ENCODE data around the gene ARRB2. TPM values are rescaled to one million over a fixed set of nuclear protein-coding genes. Genes with fewer than 3 reads are reported as not detected.

ARRB2 gene
- total and polyA plus RNA-seq, 2 of the 8 experiments (the other 6 are each of a cell fraction or from before 2014, with no cell fraction given): 72.4 to 101 TPM

GRCh38 chr17:4696437-4696805 lies 14.0 kb upstream of the ARRB2 start:
- no peak overlapping the region for H3K4me2 ChIP-seq (ENCODE audit: insufficient read depth in 1 of 2, low read depth in 2 of 2, low read length in 2 of 2)
- no peak overlapping the region for H3K4ac ChIP-seq (replicated peaks; ENCODE audit: insufficient read length, low read depth, low read length)
- no peak overlapping the region for H2BK120ac ChIP-seq (replicated peaks; ENCODE audit: low read depth, low read length)
- H2BK20ac ChIP-seq (ENCODE audit: low read length): no peak overlapping the region
- peaks cover 3 to 9% (median 5%) of the 10 kb centered on the region in 4 experiments for H3K36me3 ChIP-seq (ENCODE audit: control insufficient read depth in 2 of 4, insufficient read depth in 4 of 4, low read length in 3 of 4)
- no peaks in the 10 kb centered on the region for H3K23me2 ChIP-seq (ENCODE audit: low read depth, low read length)
- H3K4me3 ChIP-seq (ENCODE audit: extremely low read depth in 1 of 4, insufficient read depth in 2 of 4, low read depth in 3 of 4, low read length in 4 of 4): no peak overlapping the region
- H4K5ac ChIP-seq (ENCODE audit: insufficient read length, low read depth, low read length): no peak overlapping the region
- H4K91ac ChIP-seq (replicated peaks; ENCODE audit: insufficient read length, low read length): no peak overlapping the region
- TF ChIP-seq GTF2F1 (IDR thresholded peaks at IDR 0.05; ENCODE audit: borderline replicate concordance, low read depth, low read length) (no peak), TAF7 (optimal IDR thresholded peaks at IDR 0.05; ENCODE audit: borderline replicate concordance, low read depth, low read length) (no peak), PHF8 (conservative IDR thresholded peaks at IDR 0.05; ENCODE audit: low read depth, low read length) (no peak), GABPA (IDR thresholded peaks at IDR 0.05; ENCODE audit: borderline replicate concordance, insufficient read depth, low read length) (no peak), ZNF274 (IDR thresholded peaks at IDR 0.05; ENCODE audit: borderline replicate concordance, extremely low read depth, low read length) (no peak), ASH2L (IDR thresholded peaks at IDR 0.05; ENCODE audit: low read length) (no peak), TAF1 (IDR thresholded peaks at IDR 0.05; ENCODE audit: low read depth, low read length) (no peak), EGR1 (IDR thresholded peaks at IDR 0.05; ENCODE audit: borderline replicate concordance, low read depth, low read length) (no peak)
- FAIRE-seq (no peak), DNase-seq (ENCODE audit: low read depth in 1 of 2, low spot score in 2 of 2) (no peak)
- H4K20me1 ChIP-seq (replicated peaks in 1 of 2; ENCODE audit: control insufficient read depth in 1 of 2, insufficient read depth in 2 of 2, low read length in 2 of 2): peaks cover 10 to 15% of the 10 kb centered on the region in 2 experiments
- H2BK12ac ChIP-seq (ENCODE audit: low read depth, low read length): no peak overlapping the region
- H2BK5ac ChIP-seq (ENCODE audit: low read depth, low read length): no peak overlapping the region
- no peak overlapping the region for H3K56ac ChIP-seq (replicated peaks; ENCODE audit: insufficient read length, low read depth, low read length)
- H3K27me3 ChIP-seq (replicated peaks in 1 of 4; ENCODE audit: control insufficient read depth in 3 of 4, extremely low read depth in 1 of 4, insufficient read depth in 3 of 4, low read length in 3 of 4): no peaks in the 10 kb centered on the region
- no peak overlapping the region for H3K18ac ChIP-seq (ENCODE audit: extremely low read depth, low read length)
- H3K23ac ChIP-seq (ENCODE audit: insufficient read length): no peak overlapping the region
- no peak overlapping the region for H4K8ac ChIP-seq (ENCODE audit: extremely low read depth, insufficient read depth, low read length)
- no peak overlapping the region for H2BK15ac ChIP-seq (ENCODE audit: low read length)
- no peak overlapping the region for H3K9ac ChIP-seq (replicated peaks in 1 of 4; ENCODE audit: extremely low read depth in 1 of 4, low read depth in 3 of 4, low read length in 3 of 4)
- ChIA-PET CTCF (ENCODE audit: partially characterized antibody) (no interaction called here), POLR2A (ENCODE audit: partially characterized antibody) (interaction anchor here (0.7 to 1.3 kb wide), 6 partner anchors 10 to 119 kb away, joined by 3 to 6 read pairs (median 4); no protein-coding TSS in a partner anchor)
- H3K79me2 ChIP-seq (ENCODE audit: control insufficient read depth in 1 of 2, insufficient read depth in 2 of 2, low read length in 2 of 2): peaks cover 44 to 94% of the 10 kb centered on the region in 2 experiments
- H2AK5ac ChIP-seq (ENCODE audit: low read depth, low read length): no peak overlapping the region
- no peaks in the 10 kb centered on the region for H3K9me3 ChIP-seq (ENCODE audit: insufficient read depth in 2 of 2, low read depth in 1 of 2, low read length in 1 of 2)
- H3K4me1 ChIP-seq (replicated peaks in 1 of 4; ENCODE audit: control insufficient read depth in 3 of 4, insufficient read depth in 4 of 4, low read length in 3 of 4): no peaks in the 10 kb centered on the region
- no peak overlapping the region for H3K14ac ChIP-seq (ENCODE audit: insufficient read length)
- peaks cover under 1% of the 10 kb centered on the region; the same call in 1 of the 2 replicates for H3K79me1 ChIP-seq (ENCODE audit: low read depth, low read length)
- H2AFZ ChIP-seq (ENCODE audit: low read length): no peak overlapping the region
- no peak overlapping the region for H3K27ac ChIP-seq (ENCODE audit: low read depth, low read length)
- 94% methylated on average over 6 of the region's 6 CpGs; no CpG with 5 or more reads in 1 of the 2 experiments for WGBS, 2 experiments (ENCODE audit: extremely low coverage in 1 of 2, insufficient coverage in 1 of 2, insufficient read length in 1 of 2, insufficient replicate concordance in 2 of 2, low coverage in 1 of 2, low lambda C conversion rate in 2 of 2, missing lambda C conversion rate in 1 of 2)

All from H1 (cell line).